AG09319 (cell line): ENCODE measurements around the gene SOS2.

ENCODE experiments used
- DNase-seq: peaks from one replicate; pipeline ENCODE4 v3.0.0-alpha.2; 2010; ENCODE audit warnings: low read depth; ENCODE audit errors: extremely low read depth
- CTCF ChIP-seq: IDR thresholded peaks from 2 replicates; pipeline ENCODE4 v1.5.1; 2011; ENCODE audit warnings: low read depth, mild to moderate bottlenecking, inconsistent platforms, low read length, moderate library complexity

Gene SOS2

GRCh38 chr14:50094056-50094755 lies 137.2 kb downstream of the SOS2 start:
- no peak for DNase-seq
- TF ChIP-seq CTCF, result no peak

- DNase-seq, result no peak
- no peak for TF ChIP-seq CTCF
Observed at GRCh38 chr14:50093496-50093895, 137.9 kb downstream of the SOS2 start.

GRCh38 chr14:50092006-50092555 lies 139.3 kb downstream of the SOS2 start:
- TF ChIP-seq CTCF, result no peak
- no peak for DNase-seq

GRCh38 chr14:50091240-50091913 lies 140.0 kb downstream of the SOS2 start:
- DNase-seq, result no peak
- no peak for TF ChIP-seq CTCF

GRCh38 chr14:50089208-50089607 lies 142.2 kb downstream of the SOS2 start:
- no peak for TF ChIP-seq CTCF
- no peak for DNase-seq

- TF ChIP-seq CTCF, result no peak
- DNase-seq, result no peak
Observed at GRCh38 chr14:50088731-50089130, 142.6 kb downstream of the SOS2 start.

GRCh38 chr14:50088117-50088515 lies 143.3 kb downstream of the SOS2 start:
- no peak for TF ChIP-seq CTCF
- no peak for DNase-seq
